SK-N-SH (cell line): ENCODE measurements around the gene MRPL40. TPM values are rescaled to one million over a fixed set of nuclear protein-coding genes. Genes with fewer than 3 reads are reported as not detected.

Experiments
- CTCF ChIA-PET: fragments of 300-600, 350-600 bp; formaldehyde crosslinking; extraction: SDS; loops from one replicate; lab custom pipeline; 2021; lab: Yijun Ruan, JAX
- POLR2A ChIA-PET: fragments of 350-600 bp; sonication (Branson Sonifier 250); formaldehyde crosslinking; extraction: SDS; loops from one replicate; lab custom pipeline; 2020; ENCODE audit warnings: antibody characterized with exemption, inconsistent platforms; lab: Yijun Ruan, JAX
- DNase-seq: peaks from one replicate; pipeline ENCODE4 v3.0.0; 2012
- H2AFZ ChIP-seq: fragments of 200-600 bp; sonication (generic); 2 replicates; pipeline ENCODE4 v1.8.1; 2016; ENCODE audit warnings: antibody characterized with exemption, mild to moderate bottlenecking, low read depth
- H3F3A ChIP-seq: fragments of 200-600 bp; sonication (generic); replicated peaks from 2 replicates; pipeline ENCODE3; 2016; ENCODE audit warnings: antibody characterized with exemption, mild to moderate bottlenecking; ENCODE audit not compliant: insufficient read depth
- H3K27ac ChIP-seq, 2 experiments: fragments of 200-500 bp in 1 of 2; fragments of 200-600 bp in 1 of 2; sonication (Bioruptor generic) in 1 of 2; sonication (generic), shearing (Covaris generic) in 1 of 2; 2 replicates each; pipeline versions ENCODE4 v1.5.1 to v1.6.1; 2014 to 2016; ENCODE audit warnings: low read depth in 2 of 2, inconsistent platforms in 1 of 2, low read length in 1 of 2, mild to moderate bottlenecking in 1 of 2, mixed read lengths in 1 of 2
- H3K27me3 ChIP-seq: fragments of 200-600 bp; sonication (generic), shearing (Covaris generic); 2 replicates; pipeline ENCODE4 v1.6.1; 2016; ENCODE audit warnings: mixed run types; ENCODE audit not compliant: insufficient read depth
- H3K36me3 ChIP-seq, 2 experiments: fragments of 200-500 bp in 1 of 2; fragments of 200-600 bp in 1 of 2; sonication (Bioruptor generic) in 1 of 2; sonication (generic) in 1 of 2; replicated peaks in 1 of 2; 2 replicates each; pipeline versions ENCODE3 to v1.5.1; 2014 to 2016; ENCODE audit warnings: low read length in 1 of 2, mild to moderate bottlenecking in 1 of 2; ENCODE audit not compliant: insufficient read depth in 2 of 2, control insufficient read depth in 1 of 2
- H3K4me1 ChIP-seq, 2 experiments: fragments of 200-500 bp in 1 of 2; fragments of 200-600 bp in 1 of 2; sonication (Bioruptor generic) in 1 of 2; sonication (generic), shearing (Covaris generic) in 1 of 2; 2 replicates each; pipeline versions ENCODE4 v1.5.1 to v1.6.1; 2014 to 2016; ENCODE audit warnings: low read depth in 1 of 2, low read length in 1 of 2, mixed run types in 1 of 2; ENCODE audit not compliant: insufficient read depth in 2 of 2, control insufficient read depth in 1 of 2
- H3K4me2 ChIP-seq: fragments of 200-600 bp; sonication (generic), shearing (Covaris generic); 2 replicates; pipeline ENCODE4 v1.6.1; 2017; ENCODE audit warnings: mixed run types
- H3K4me3 ChIP-seq, 2 experiments: fragments of 200-500 bp in 1 of 2; fragments of 200-600 bp in 1 of 2; sonication (Bioruptor generic) in 1 of 2; sonication (generic), shearing (Covaris generic) in 1 of 2; 2 replicates each; pipeline versions ENCODE4 v1.5.1 to v1.8.1; 2014 to 2016; ENCODE audit warnings: low read depth in 2 of 2, inconsistent platforms in 1 of 2, low read length in 1 of 2, mild to moderate bottlenecking in 1 of 2, mixed read lengths in 1 of 2, moderate library complexity in 1 of 2
- H3K79me2 ChIP-seq: fragments of 200-600 bp; sonication (generic); 2 replicates; pipeline ENCODE4 v1.8.1; 2017; ENCODE audit warnings: mild to moderate bottlenecking; ENCODE audit not compliant: insufficient read depth
- H3K9ac ChIP-seq: fragments of 200-600 bp; sonication (generic); 2 replicates; pipeline ENCODE4 v1.6.1; 2017; ENCODE audit warnings: mixed run types
- H3K9me2 ChIP-seq: fragments of 200-600 bp; sonication (generic); 2 replicates; pipeline ENCODE4 v1.6.1; 2017; ENCODE audit warnings: mixed run types
- H3K9me3 ChIP-seq: fragments of 200-600 bp; sonication (generic); 2 replicates; pipeline ENCODE4 v1.6.1; 2017; ENCODE audit warnings: mixed run types, mild to moderate bottlenecking, moderate library complexity
- H4K20me1 ChIP-seq: fragments of 200-600 bp; sonication (generic); 2 replicates; pipeline ENCODE4 v1.6.1; 2017; ENCODE audit warnings: mild to moderate bottlenecking, mixed run types; ENCODE audit not compliant: insufficient read depth
- CHD2 ChIP-seq: fragments of 150-350 bp; IDR thresholded peaks from 2 replicates; pipeline ENCODE4 v1.6.1; 2018; ENCODE audit warnings: low read length; ENCODE audit not compliant: partially characterized antibody
- CTCF ChIP-seq: fragments of 200-600 bp; sonication (generic); IDR thresholded peaks from 2 replicates; pipeline ENCODE4 v1.6.1; 2017; ENCODE audit warnings: antibody characterized with exemption, mild to moderate bottlenecking, moderate library complexity
- GABPA ChIP-seq: IDR thresholded peaks from 2 replicates; pipeline ENCODE4 v1.4.0; 2012; ENCODE audit warnings: low read depth, mild to moderate bottlenecking
- GATA2 ChIP-seq: sonication (generic); formaldehyde crosslinking; IDR thresholded peaks from 2 replicates; pipeline ENCODE4 v1.5.0; 2020; ENCODE audit warnings: mild to moderate bottlenecking, missing genetic modification reagents
- MAX ChIP-seq: IDR thresholded peaks from 2 replicates; pipeline ENCODE4 v1.4.0; 2012; ENCODE audit warnings: low read depth
- NFIC ChIP-seq: IDR thresholded peaks from 2 replicates; pipeline ENCODE4 v1.4.0; 2012; ENCODE audit warnings: borderline replicate concordance
- NRF1 ChIP-seq: IDR thresholded peaks from 2 replicates; pipeline ENCODE4 v1.6.1; 2012; ENCODE audit warnings: low read depth, mild to moderate bottlenecking, low read length
- PBX3 ChIP-seq: IDR thresholded peaks from 2 replicates; pipeline ENCODE4; 2012
- RAD21 ChIP-seq: IDR thresholded peaks from 2 replicates; pipeline ENCODE4 v1.6.1; 2012; ENCODE audit warnings: mild to moderate bottlenecking, low read length
- RCOR1 ChIP-seq: fragments of 150-350 bp; IDR thresholded peaks from 2 replicates; pipeline ENCODE4 v1.6.1; 2017; ENCODE audit warnings: antibody characterized with exemption, low read length
- REST ChIP-seq: IDR thresholded peaks from 2 replicates; pipeline ENCODE4 v1.6.1; 2012; ENCODE audit warnings: mild to moderate bottlenecking, low read depth, low read length, moderate library complexity
- TAF1 ChIP-seq: IDR thresholded peaks from 2 replicates; pipeline ENCODE4 v1.6.1; 2012; ENCODE audit warnings: low read depth, mild to moderate bottlenecking, low read length, moderate library complexity, borderline replicate concordance
- TCF12 ChIP-seq: IDR thresholded peaks from 2 replicates; pipeline ENCODE4 v1.4.0; 2012
- USF1 ChIP-seq: IDR thresholded peaks from 2 replicates; pipeline ENCODE4 v1.4.0; 2012; ENCODE audit warnings: low read depth, borderline replicate concordance
- WGBS: methylation state at CpG from one replicate; pipeline ENCODE4 v1.1.6; 2017; ENCODE audit warnings: low lambda C conversion rate; 5-methylcytosine and 5-hydroxymethylcytosine counted together
- polyA plus RNA-seq, 3 experiments: library from polyadenylated mRNA; depleted of rRNA; stranded (reverse); fragments of >200 nt; gene quantifications; 2 replicates each; pipeline ENCODE4 v1.2.3, GENCODE V29; 2012

The MRPL40 gene
- polyA plus RNA-seq, 1 of the 3 experiments (the other 2 are of a cell fraction), result 34.9 TPM

- CTCF ChIA-PET, result interaction anchor here (1.0 to 2.5 kb wide), 3 partner anchors 22 to 287 kb away, joined by 4 to 9 read pairs (median 9); partner anchors contain the start of genes ESS2 and SLC25A1
- H4K20me1 ChIP-seq, result peaks cover 13% of the 10 kb centered on the region; the same call in 1 of the 2 replicates
- no peaks in the 10 kb centered on the region for H3K9me3 ChIP-seq
- POLR2A ChIA-PET, result interaction anchor here (0.6 to 2.1 kb wide), 6 partner anchors 9 to 253 kb away, joined by 3 to 7 read pairs (median 4); partner anchors contain the start of genes CDC45, SLC25A1 and UFD1
- H2AFZ ChIP-seq, result peak within 1 kb of the TSS; percentile 98
- H3K9me2 ChIP-seq, result no peaks in the 10 kb centered on the region
- peaks cover 64% of the 10 kb centered on the region for H3K79me2 ChIP-seq
- 3% methylated on average over 12 of the region's 66 CpGs for WGBS
- H3K4me2 ChIP-seq, result peak within 1 kb of the TSS; percentile 99
- TF ChIP-seq NRF1 (0 out of 2 replicates have a peak, but pooled peaks have one; percentile 15), CTCF (no peak), CHD2 (peak; percentile 54), USF1 (no peak), NFIC (no peak), MAX (peak; percentile 26; the same call in 1 of the 2 replicates), GATA2 (CRISPR knock-in tag) (no peak), PBX3 (no peak), TAF1 (peak; percentile 94), RAD21 (no peak), REST (peak; percentile 64; the same call in 1 of the 2 replicates), GABPA (peak; percentile 84), TCF12 (no peak), RCOR1 (no peak; the same call in 1 of the 2 replicates)
- peak within 1 kb of the TSS; percentile 90 to 99 for H3K4me3 ChIP-seq
- peak; percentile 92 for DNase-seq
- no peaks in the 10 kb centered on the region for H3K27me3 ChIP-seq
- H3K27ac ChIP-seq, result peak within 1 kb of the TSS; percentile 89 to 95
- peaks cover 10 to 14% of the 10 kb centered on the region in 2 experiments for H3K36me3 ChIP-seq
- H3F3A ChIP-seq, result peaks cover 4% of the 10 kb centered on the region
- peaks cover 5 to 18% of the 10 kb centered on the region in 2 experiments; a peak in 3 of 4 replicates for H3K4me1 ChIP-seq
- peak within 1 kb of the TSS; percentile 96 for H3K9ac ChIP-seq
These were observed 654 bp upstream of the MRPL40 start, which contains the start of gene HIRA for GRCh38 chr22:19431649-19432132. TSS of gene HIRA (minus strand) at chr22:19431733. CDS start at chr22:19431476, 257 bp downstream.
